HepG2 (cell line): ENCODE results near the gene CDK14. TPM values are rescaled to one million over a fixed set of nuclear protein-coding genes. Genes with fewer than 3 reads are reported as not detected.

Experiments
- ATAC-seq: fragments of 200-7000 bp; cut with Tn5 transposase; 3 replicates; pipeline ENCODE4 v1.9.1; 2020; ENCODE audit warnings: mild to moderate bottlenecking, moderate library complexity
- BruUV-seq: library from RNA; stranded (reverse); fragments of 400-500 nt; replicated peaks from 2 replicates; lab custom pipeline; 2021; lab: Mats Ljungman, UMichigan
- CTCF ChIA-PET: fragments of 300-600 bp; formaldehyde crosslinking; extraction: SDS; loops from one replicate; lab custom pipeline; 2021; ENCODE audit warnings: low total read pairs, inconsistent platforms, low intra/inter-chr PET ratio; lab: Yijun Ruan, JAX
- POLR2A ChIA-PET: fragments of 350-600 bp; sonication (Branson Sonifier 250); formaldehyde crosslinking; loops from one replicate; lab custom pipeline; 2020; ENCODE audit warnings: antibody characterized with exemption, inconsistent platforms; lab: Yijun Ruan, JAX
- DNase-seq: peaks from one replicate; pipeline ENCODE4 v3.0.0-alpha.2; 2015; ENCODE audit warnings: low spot score
- FAIRE-seq: peaks from 3 replicates; lab custom pipeline; 2011; peaks lifted over from hg19 to GRCh38; lab: Jason Lieb, UNC
- H2AFZ ChIP-seq: one replicate; pipeline ENCODE4 v1.6.1; 2011; ENCODE audit warnings: low read length, inconsistent platforms
- H3K27ac ChIP-seq: fragments of 300-600 bp; 3 replicates; pipeline ENCODE4 v1.8.0; 2011; ENCODE audit warnings: mixed run types, mild to moderate bottlenecking, mixed read lengths, low read length, inconsistent platforms; ENCODE audit not compliant: insufficient read depth; ENCODE audit errors: extremely low read length
- H3K27me3 ChIP-seq, 2 experiments: fragments of 200-600 bp in 1 of 2; 2 replicates in 1 of 2; 3 replicates in 1 of 2; pipeline versions ENCODE4 v1.6.0 to v1.8.0; 2011; ENCODE audit warnings: low read length in 2 of 2, mild to moderate bottlenecking in 2 of 2, moderate library complexity in 2 of 2, inconsistent platforms in 1 of 2; ENCODE audit not compliant: insufficient read depth in 2 of 2, control insufficient read depth in 1 of 2
- H3K36me3 ChIP-seq, 2 experiments: fragments of 200-600 bp in 1 of 2; replicated peaks in 1 of 2; 2 replicates in 1 of 2; 3 replicates in 1 of 2; pipeline versions ENCODE4 v1.5.1 to v1.8.0; 2011; ENCODE audit warnings: low read length in 2 of 2, inconsistent platforms in 1 of 2; ENCODE audit not compliant: insufficient read depth in 2 of 2, control insufficient read depth in 1 of 2
- H3K4me1 ChIP-seq: 2 replicates; pipeline ENCODE4 v1.5.1; 2012; ENCODE audit warnings: low read length, inconsistent platforms; ENCODE audit not compliant: insufficient read depth
- H3K4me2 ChIP-seq: 2 replicates; pipeline ENCODE4 v1.6.0; 2011; ENCODE audit warnings: low read depth, low read length, inconsistent platforms
- H3K4me3 ChIP-seq, 3 experiments: fragments of 200-600 bp in 1 of 3; sonication (generic), shearing (Covaris generic) in 1 of 3; replicated peaks in 1 of 3; 2 replicates each; pipeline ENCODE4 v1.5.1; 2011 to 2016; ENCODE audit warnings: low read length in 3 of 3, inconsistent platforms in 2 of 3, low read depth in 2 of 3, mild to moderate bottlenecking in 2 of 3, control low read depth in 1 of 3, mixed read lengths in 1 of 3; ENCODE audit not compliant: insufficient read depth in 1 of 3
- H3K79me2 ChIP-seq: one replicate; pipeline ENCODE4 v1.6.1; 2011; ENCODE audit warnings: low read length, inconsistent platforms; ENCODE audit not compliant: insufficient read depth
- H3K9ac ChIP-seq: 2 replicates; pipeline ENCODE4 v1.6.0; 2011; ENCODE audit warnings: mild to moderate bottlenecking, low read depth, low read length, inconsistent platforms; ENCODE audit not compliant: insufficient read depth
- H3K9me3 ChIP-seq: 2 replicates; pipeline ENCODE4 v1.5.1; 2012; ENCODE audit warnings: mild to moderate bottlenecking, low read length
- H4K20me1 ChIP-seq: 2 replicates; pipeline ENCODE4 v1.6.0; 2011; ENCODE audit warnings: inconsistent platforms, mild to moderate bottlenecking, low read length, moderate library complexity; ENCODE audit not compliant: insufficient read depth
- CAMTA2 ChIP-seq: sonication (generic); formaldehyde crosslinking; IDR thresholded peaks from 2 replicates; pipeline ENCODE4 v1.4.0; 2020; ENCODE audit warnings: mild to moderate bottlenecking, missing genetic modification reagents, borderline replicate concordance
- FOXO1 ChIP-seq: sonication (generic); formaldehyde crosslinking; IDR thresholded peaks from 2 replicates; pipeline ENCODE4 v1.4.0; 2020; ENCODE audit warnings: missing genetic modification reagents
- GTF3A ChIP-seq: sonication (generic); formaldehyde crosslinking; conservative IDR thresholded peaks from 2 replicates; pipeline ENCODE4 v1.4.0; 2020; ENCODE audit warnings: mild to moderate bottlenecking, missing genetic modification reagents
- HOXA9 ChIP-seq: sonication (generic); formaldehyde crosslinking; IDR thresholded peaks from 2 replicates; pipeline ENCODE4 v1.8.1; 2022; ENCODE audit warnings: missing genetic modification reagents, mild to moderate bottlenecking, moderate library complexity, borderline replicate concordance
- SMYD3 ChIP-seq: sonication (generic); formaldehyde crosslinking; IDR thresholded peaks from 2 replicates; pipeline ENCODE4 v1.8.1; 2023; ENCODE audit warnings: mild to moderate bottlenecking, missing genetic modification reagents
- SP1 ChIP-seq, 2 experiments: fragments of 450-650 bp in 1 of 2; sonication (generic) in 1 of 2; formaldehyde crosslinking in 1 of 2; IDR thresholded peaks; 2 replicates each; pipeline versions ENCODE4 v1.4.0 to v1.6.1; 2016 to 2020; ENCODE audit warnings: missing genetic modification reagents in 1 of 2
- ZNF160 ChIP-seq: sonication (generic); formaldehyde crosslinking; IDR thresholded peaks from 2 replicates; pipeline ENCODE4 v1.8.0; 2022; ENCODE audit warnings: mild to moderate bottlenecking, inconsistent platforms, missing genetic modification reagents
- ZNF234 ChIP-seq: sonication (generic); formaldehyde crosslinking; conservative IDR thresholded peaks from 2 replicates; pipeline ENCODE4 v1.5.1; 2020; ENCODE audit warnings: mild to moderate bottlenecking, missing genetic modification reagents
- ZNF354B ChIP-seq: sonication (generic); formaldehyde crosslinking; IDR thresholded peaks from 2 replicates; pipeline ENCODE4 v1.8.0; 2022; ENCODE audit warnings: mild to moderate bottlenecking, missing genetic modification reagents
- ZNF609 ChIP-seq: sonication (generic); formaldehyde crosslinking; IDR thresholded peaks from 2 replicates; pipeline ENCODE4 v1.4.0; 2020; ENCODE audit warnings: mild to moderate bottlenecking, missing genetic modification reagents, borderline replicate concordance
- ZNF773 ChIP-seq: sonication (generic); formaldehyde crosslinking; IDR thresholded peaks from 2 replicates; pipeline ENCODE4 v1.4.0; 2020; ENCODE audit warnings: missing genetic modification reagents, borderline replicate concordance
- WGBS: methylation state at CpG from one replicate; pipeline ENCODE4 v1.1.6; 2017; ENCODE audit warnings: low lambda C conversion rate; 5-methylcytosine and 5-hydroxymethylcytosine counted together
- in situ Hi-C: cut with HindIII; loops from 2 replicates; pipeline ENCODE4 v1.10.0; 2017; ENCODE audit warnings: low pct_unique_long_range_greater_than_20kb; ENCODE audit not compliant: extremely low pct_ligation_motif_present
- intact Hi-C: fragments of 100-400 bp; cut with micrococcal nuclease; formaldehyde crosslinking; loops from one replicate; pipeline ENCODE4 v1.10.0; 2022; ENCODE audit not compliant: unreplicated experiment
- polyA plus RNA-seq, 8 experiments: library from polyadenylated mRNA; depleted of rRNA in 3 of 8; stranded (reverse) in 7 of 8; unstranded in 1 of 8; fragments of >200 nt; fragmentation: Illumina TruSeq in 4 of 8; extraction: Trizol in 4 of 8; gene quantifications; 2 replicates each; pipeline versions ENCODE4 v1.2.1 to v1.2.3, GENCODE V29; 2011 to 2016; ENCODE audit warnings: low read depth in 4 of 8, missing spikeins in 1 of 8, mixed read lengths in 1 of 8; ENCODE audit not compliant: insufficient read depth in 1 of 8
- total RNA-seq, 5 experiments: library from RNA; depleted of rRNA; stranded (reverse); fragments of >200 nt; fragmentation: Illumina TruSeq; extraction: Trizol; gene quantifications; 2 replicates each; pipeline ENCODE4 v1.2.3, GENCODE V29; 2016; ENCODE audit warnings: low read depth in 1 of 5
- TF ChIP-seq, protein P1 (sequence below): sonication (generic); formaldehyde crosslinking; IDR thresholded peaks from 2 replicates; pipeline ENCODE4 v1.8.1; 2023; ENCODE audit warnings: mild to moderate bottlenecking, missing genetic modification reagents, borderline replicate concordance
- TF ChIP-seq, protein P2 (sequence below): sonication (generic); formaldehyde crosslinking; IDR thresholded peaks from 2 replicates; pipeline ENCODE4 v1.5.0; 2020; ENCODE audit warnings: missing genetic modification reagents, mild to moderate bottlenecking, borderline replicate concordance

CDK14 gene
- total and polyA plus RNA-seq, 2 of the 13 experiments (the other 11 are each of a cell fraction or from before 2014, with no cell fraction given) = 0.26 to 0.71 TPM

GRCh38 chr7:90916319-90916718, 320.2 kb downstream of the CDK14 start (continued):
- TF ChIP-seq ZNF609 (CRISPR knock-in tag) = no peak
- TF ChIP-seq SP1 (IDR thresholded peaks at IDR 0.05) = no peak
- TF ChIP-seq SP1 (CRISPR knock-in tag; IDR thresholded peaks at IDR 0.05) = no peak
- TF ChIP-seq GTF3A (CRISPR knock-in tag) = no peak
- TF ChIP-seq CAMTA2 (CRISPR knock-in tag) = no peak
- TF ChIP-seq HOXA9 (CRISPR knock-in tag) = no peak
- TF ChIP-seq, protein P1, sequence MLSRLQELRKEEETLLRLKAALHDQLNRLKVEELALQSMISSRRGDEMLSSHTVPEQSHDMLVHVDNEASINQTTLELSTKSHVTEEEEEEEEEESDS = no peak
- no peak for TF ChIP-seq ZNF160 (CRISPR knock-in tag)
- TF ChIP-seq ZNF773 (CRISPR knock-in tag) = no peak

DNA sequence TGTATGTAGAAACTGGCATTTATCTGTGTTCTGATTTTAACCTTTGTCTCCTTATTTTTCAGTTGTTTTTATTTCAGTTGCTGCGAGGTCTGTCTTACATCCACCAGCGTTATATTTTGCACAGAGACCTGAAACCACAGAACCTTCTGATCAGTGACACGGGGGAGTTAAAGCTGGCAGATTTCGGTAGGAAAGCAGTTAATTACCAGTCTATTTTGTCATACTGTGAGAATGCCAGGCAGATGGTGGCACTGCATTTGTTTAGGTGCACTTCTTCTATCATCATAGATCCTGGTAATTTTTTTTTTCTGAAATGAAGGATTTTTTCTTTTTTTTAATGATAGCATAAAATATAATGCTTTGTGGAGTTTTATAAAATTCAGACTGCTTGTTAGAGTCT, 321.4 kb downstream of the CDK14 start:
- no peak overlapping the region for H3K9ac ChIP-seq
- DNase-seq (no peak), ATAC-seq (no peak), FAIRE-seq (no peak)
- no peak overlapping the region for H3K4me2 ChIP-seq
- H3K4me1 ChIP-seq = no peaks in the 10 kb centered on the region
- no peaks in the 10 kb centered on the region for H3K79me2 ChIP-seq
- no peak overlapping the region for H3K4me3 ChIP-seq
- H3K27ac ChIP-seq = no peak overlapping the region
- no peaks in the 10 kb centered on the region for H3K36me3 ChIP-seq
- BruUV-seq = no TSS peak
- no peak overlapping the region for H2AFZ ChIP-seq
- in situ Hi-C loops (no loop called here), intact Hi-C loops (no loop called here)
- WGBS = 37% methylated on average over 4 of the region's 4 CpGs
- no peaks in the 10 kb centered on the region for H4K20me1 ChIP-seq
- H3K9me3 ChIP-seq = no peaks in the 10 kb centered on the region
- H3K27me3 ChIP-seq = no peaks in the 10 kb centered on the region
- ChIA-PET POLR2A (no interaction called here), CTCF (no interaction called here)
- TF ChIP-seq ZNF354B (CRISPR knock-in tag) (no peak), SMYD3 (CRISPR knock-in tag) (no peak), ZNF234 (CRISPR knock-in tag) (no peak), ZNF609 (CRISPR knock-in tag) (no peak), FOXO1 (CRISPR knock-in tag) (no peak)
- TF ChIP-seq, protein P2, sequence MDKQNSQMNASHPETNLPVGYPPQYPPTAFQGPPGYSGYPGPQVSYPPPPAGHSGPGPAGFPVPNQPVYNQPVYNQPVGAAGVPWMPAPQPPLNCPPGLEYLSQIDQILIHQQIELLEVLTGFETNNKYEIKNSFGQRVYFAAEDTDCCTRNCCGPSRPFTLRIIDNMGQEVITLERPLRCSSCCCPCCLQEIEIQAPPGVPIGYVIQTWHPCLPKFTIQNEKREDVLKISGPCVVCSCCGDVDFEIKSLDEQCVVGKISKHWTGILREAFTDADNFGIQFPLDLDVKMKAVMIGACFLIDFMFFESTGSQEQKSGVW (CRISPR knock-in tag) = no peak
